ENCODE measurements around the gene TMEM41A. TPM values are rescaled to one million over a fixed set of nuclear protein-coding genes. Genes with fewer than 3 reads are reported as not detected.

The TMEM41A gene
- total and polyA plus RNA-seq, 2 donors (not counting 1 experiment from before 2014, with no cell fraction given) = 8.5 to 23.7 TPM

GRCh38 chr3:185508335-185508991, 9.6 kb upstream of the TMEM41A start:
- Mint-ChIP-seq H3K4me1 (no peaks in the 10 kb centered on the region), H3K27ac (no peak overlapping the region), H3K27me3 (peaks cover 9% of the 10 kb centered on the region), H3K9me3 (ENCODE audit: insufficient read depth) (no peaks in the 10 kb centered on the region), H3K4me3 (no peak overlapping the region)
- no peaks in the 10 kb centered on the region for H3K36me3 ChIP-seq (replicated peaks in 1 of 2; ENCODE audit: control extremely low read depth in 1 of 2, control insufficient read depth in 1 of 2, extremely low read depth in 1 of 2, insufficient read depth in 2 of 2, low read length in 1 of 2)
- intact Hi-C loops (cut with micrococcal nuclease) = no loop called here
- no peak overlapping the region for H2AFZ ChIP-seq (ENCODE audit: insufficient read depth, low read depth, low read length, poor library complexity, severe bottlenecking)
- CTCF ChIA-PET = no interaction called here
- H3K9me3 ChIP-seq (ENCODE audit: control extremely low read depth in 1 of 3, control insufficient read depth in 2 of 3, insufficient read depth in 1 of 3, low read length in 2 of 3) = no peaks in the 10 kb centered on the region
- no peak overlapping the region for H3K9ac ChIP-seq (ENCODE audit: low read length)
- H4K20me1 ChIP-seq (ENCODE audit: control insufficient read depth, insufficient read depth, low read length, poor library complexity, severe bottlenecking) = no peaks in the 10 kb centered on the region
- no peak for DNase-seq
- no peaks in the 10 kb centered on the region for H3K27me3 ChIP-seq (replicated peaks in 1 of 4; ENCODE audit: control extremely low read depth in 1 of 4, control insufficient read depth in 3 of 4, insufficient read depth in 4 of 4, low read length in 3 of 4)
- TF ChIP-seq, protein P1, sequence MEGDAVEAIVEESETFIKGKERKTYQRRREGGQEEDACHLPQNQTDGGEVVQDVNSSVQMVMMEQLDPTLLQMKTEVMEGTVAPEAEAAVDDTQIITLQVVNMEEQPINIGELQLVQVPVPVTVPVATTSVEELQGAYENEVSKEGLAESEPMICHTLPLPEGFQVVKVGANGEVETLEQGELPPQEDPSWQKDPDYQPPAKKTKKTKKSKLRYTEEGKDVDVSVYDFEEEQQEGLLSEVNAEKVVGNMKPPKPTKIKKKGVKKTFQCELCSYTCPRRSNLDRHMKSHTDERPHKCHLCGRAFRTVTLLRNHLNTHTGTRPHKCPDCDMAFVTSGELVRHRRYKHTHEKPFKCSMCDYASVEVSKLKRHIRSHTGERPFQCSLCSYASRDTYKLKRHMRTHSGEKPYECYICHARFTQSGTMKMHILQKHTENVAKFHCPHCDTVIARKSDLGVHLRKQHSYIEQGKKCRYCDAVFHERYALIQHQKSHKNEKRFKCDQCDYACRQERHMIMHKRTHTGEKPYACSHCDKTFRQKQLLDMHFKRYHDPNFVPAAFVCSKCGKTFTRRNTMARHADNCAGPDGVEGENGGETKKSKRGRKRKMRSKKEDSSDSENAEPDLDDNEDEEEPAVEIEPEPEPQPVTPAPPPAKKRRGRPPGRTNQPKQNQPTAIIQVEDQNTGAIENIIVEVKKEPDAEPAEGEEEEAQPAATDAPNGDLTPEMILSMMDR (IDR thresholded peaks at IDR 0.05) = no peak
- TF ChIP-seq EZH2 (IDR thresholded peaks at IDR 0.05; ENCODE audit: borderline replicate concordance, insufficient read depth, low read depth, low read length, poor library complexity, severe bottlenecking) = no peak
- no peak overlapping the region for H3K4me3 ChIP-seq (ENCODE audit: control extremely low read depth in 1 of 5, extremely low read depth in 1 of 5, insufficient read depth in 1 of 5, low read depth in 2 of 5, low read length in 4 of 5)
- WGBS (ENCODE audit: insufficient coverage) = 95% methylated on average over 15 of the region's 19 CpGs
- H3K4me2 ChIP-seq (replicated peaks; ENCODE audit: low read depth, low read length, poor library complexity, severe bottlenecking) = no peak overlapping the region
- H3K79me2 ChIP-seq (ENCODE audit: control insufficient read depth, insufficient read depth, low read length) = no peaks in the 10 kb centered on the region
- H3K27ac ChIP-seq (ENCODE audit: low read length in 2 of 2) = no peak overlapping the region
- ATAC-seq (ENCODE audit: low read depth) = no peak
- POLR2A ChIA-PET = no interaction called here
- no peaks in the 10 kb centered on the region for H3K4me1 ChIP-seq (ENCODE audit: control insufficient read depth in 2 of 2, insufficient read depth in 2 of 2, low read length in 2 of 2)

GRCh38 chr3:185507883-185508282, 9.0 kb upstream of the TMEM41A start:
- Histone ChIP-seq H3K79me2 (ENCODE audit: control insufficient read depth, insufficient read depth, low read length) (no peaks in the 10 kb centered on the region), H3K27me3 (replicated peaks in 1 of 4; ENCODE audit: control extremely low read depth in 1 of 4, control insufficient read depth in 3 of 4, insufficient read depth in 4 of 4, low read length in 3 of 4) (no peaks in the 10 kb centered on the region), H3K36me3 (replicated peaks in 1 of 2; ENCODE audit: control extremely low read depth in 1 of 2, control insufficient read depth in 1 of 2, extremely low read depth in 1 of 2, insufficient read depth in 2 of 2, low read length in 1 of 2) (no peaks in the 10 kb centered on the region), H3K9ac (ENCODE audit: low read length) (no peak overlapping the region), H3K9me3 (ENCODE audit: control extremely low read depth in 1 of 3, control insufficient read depth in 2 of 3, insufficient read depth in 1 of 3, low read length in 2 of 3) (no peaks in the 10 kb centered on the region), H2AFZ (ENCODE audit: insufficient read depth, low read depth, low read length, poor library complexity, severe bottlenecking) (no peak overlapping the region), H3K4me2 (replicated peaks; ENCODE audit: low read depth, low read length, poor library complexity, severe bottlenecking) (no peak overlapping the region), H3K27ac (ENCODE audit: low read length in 2 of 2) (no peak overlapping the region), H3K4me1 (ENCODE audit: control insufficient read depth in 2 of 2, insufficient read depth in 2 of 2, low read length in 2 of 2) (no peaks in the 10 kb centered on the region), H3K4me3 (ENCODE audit: control extremely low read depth in 1 of 5, extremely low read depth in 1 of 5, insufficient read depth in 1 of 5, low read depth in 2 of 5, low read length in 4 of 5) (no peak overlapping the region), H4K20me1 (ENCODE audit: control insufficient read depth, insufficient read depth, low read length, poor library complexity, severe bottlenecking) (no peaks in the 10 kb centered on the region)
- H3K9me3 Mint-ChIP-seq (ENCODE audit: insufficient read depth) = no peaks in the 10 kb centered on the region
- H3K4me1 Mint-ChIP-seq = no peaks in the 10 kb centered on the region
- no peak for DNase-seq
- ChIA-PET POLR2A (no interaction called here), CTCF (no interaction called here)
- no peak overlapping the region for H3K4me3 Mint-ChIP-seq
- intact Hi-C loops (cut with micrococcal nuclease) = no loop called here
- TF ChIP-seq, protein P1 (IDR thresholded peaks at IDR 0.05) = no peak
- no peak for TF ChIP-seq EZH2 (IDR thresholded peaks at IDR 0.05; ENCODE audit: borderline replicate concordance, insufficient read depth, low read depth, low read length, poor library complexity, severe bottlenecking)
- 90% methylated on average over 3 of the region's 6 CpGs for WGBS (ENCODE audit: insufficient coverage)
- H3K27ac Mint-ChIP-seq = no peak overlapping the region
- peaks cover 10% of the 10 kb centered on the region for H3K27me3 Mint-ChIP-seq
- ATAC-seq (ENCODE audit: low read depth) = no peak

Data from B cell (primary cell).